Stimulated activated naive CD4-positive, alpha-beta T cell treated with Interleukin-2 at 50 U/mL for 16 hours (primary cell): ENCODE results near the gene COL2A1.

Source experiments
- DNase-seq: peaks from one replicate; lab custom pipeline; 2025; lab: John Stamatoyannopoulos, UW

The COL2A1 gene

GRCh38 chr12:48030173-48030650 is 25.9 kb upstream of the COL2A1 start:
- DNase-seq: no peak

- DNase-seq: no peak
These were observed 25.4 kb upstream of the COL2A1 start for GRCh38 chr12:48029491-48030172.

GRCh38 chr12:48028541-48029431 is 24.5 kb upstream of the COL2A1 start:
- no peak for DNase-seq

GRCh38 chr12:48027183-48028002 is 23.1 kb upstream of the COL2A1 start:
- no peak for DNase-seq

- no peak for DNase-seq
These were observed 22.0 kb upstream of the COL2A1 start for GRCh38 chr12:48026060-48026827.

- DNase-seq: no peak
These were observed 21.0 kb upstream of the COL2A1 start for GRCh38 chr12:48025281-48025680.

- no peak for DNase-seq
These were observed 20.5 kb upstream of the COL2A1 start for GRCh38 chr12:48024735-48025134.

- no peak for DNase-seq
These were observed 19.1 kb upstream of the COL2A1 start for GRCh38 chr12:48023386-48023785.

GRCh38 chr12:48022676-48023385 is 18.6 kb upstream of the COL2A1 start:
- DNase-seq: no peak

- DNase-seq: no peak
These were observed 17.9 kb upstream of the COL2A1 start for GRCh38 chr12:48022180-48022521.

GRCh38 chr12:48021485-48022179 is 17.4 kb upstream of the COL2A1 start:
- no peak for DNase-seq

GRCh38 chr12:48019639-48020265 is 15.5 kb upstream of the COL2A1 start:
- no peak for DNase-seq

- no peak for DNase-seq
These were observed 14.3 kb upstream of the COL2A1 start for GRCh38 chr12:48018618-48018995.

- DNase-seq: no peak
These were observed 13.8 kb upstream of the COL2A1 start for GRCh38 chr12:48017921-48018617.

- DNase-seq: no peak
These were observed 13.2 kb upstream of the COL2A1 start for GRCh38 chr12:48017496-48017895.

- no peak for DNase-seq
These were observed 12.2 kb upstream of the COL2A1 start for GRCh38 chr12:48016373-48017020.

GRCh38 chr12:48015954-48016353 is 11.7 kb upstream of the COL2A1 start:
- DNase-seq: no peak

- DNase-seq: no peak
These were observed 10.9 kb upstream of the COL2A1 start for GRCh38 chr12:48015129-48015528.

GRCh38 chr12:48013287-48013686 is 9.0 kb upstream of the COL2A1 start:
- DNase-seq: no peak
